K562 (cell line): Measurements from ENCODE around the gene OTUD5. TPM values are rescaled to one million over a fixed set of nuclear protein-coding genes. Genes with fewer than 3 reads are reported as not detected.

ENCODE experiments used
- CEBPB ChIP-seq: fragments of 450-650 bp; IDR thresholded peaks from 2 replicates; pipeline ENCODE4 v1.6.1; 2016; ENCODE audit warnings: missing genetic modification characterization, missing compliant biosample characterization
- CEBPG ChIP-seq, 3 experiments: fragments of 200-800 bp in 1 of 3; sonication (Bioruptor generic) in 1 of 3; sonication (generic) in 1 of 3; formaldehyde crosslinking in 1 of 3; IDR thresholded peaks in 2 of 3; conservative IDR thresholded peaks in 1 of 3; 2 replicates each; pipeline versions ENCODE4 v1.6.1 to v1.8.0; 2016 to 2022; ENCODE audit warnings: missing compliant biosample characterization in 2 of 3, missing genetic modification characterization in 2 of 3, mild to moderate bottlenecking in 1 of 3, missing genetic modification reagents in 1 of 3
- LEF1 ChIP-seq: fragments of 450-650 bp; IDR thresholded peaks from 2 replicates; pipeline ENCODE4 v1.6.1; 2016; ENCODE audit warnings: mild to moderate bottlenecking
- NCOA4 ChIP-seq: fragments of 450-650 bp; IDR thresholded peaks from 2 replicates; pipeline ENCODE4 v1.6.1; 2018; ENCODE audit warnings: mild to moderate bottlenecking; ENCODE audit not compliant: partially characterized antibody
- NCOA6 ChIP-seq: fragments of 450-650 bp; IDR thresholded peaks from 2 replicates; pipeline ENCODE4 v1.6.1; 2017; ENCODE audit warnings: mild to moderate bottlenecking
- PHB ChIP-seq: fragments of 250-450 bp; sonication (Bioruptor Pico); IDR thresholded peaks from 2 replicates; pipeline ENCODE4 v1.5.0; 2021
- PHB2 ChIP-seq: fragments of 450-650 bp; IDR thresholded peaks from 2 replicates; pipeline ENCODE4 v1.6.1; 2017; ENCODE audit warnings: low read depth
- PTRF ChIP-seq: fragments of 450-650 bp; IDR thresholded peaks from 2 replicates; pipeline ENCODE4 v1.6.1; 2016; ENCODE audit warnings: mild to moderate bottlenecking, missing genetic modification characterization, missing compliant biosample characterization
- SMC3 ChIP-seq: conservative IDR thresholded peaks from 2 replicates; pipeline ENCODE4 v1.6.1; 2011; ENCODE audit warnings: low read depth, low read length, improper control_type of control experiment; ENCODE audit not compliant: insufficient read depth
- TAF15 ChIP-seq: fragments of 200-400 bp; formaldehyde crosslinking; IDR thresholded peaks from 2 replicates; pipeline ENCODE4 v1.6.1; 2017; ENCODE audit warnings: mild to moderate bottlenecking, low read depth, low read length, moderate library complexity
- ZBTB7A ChIP-seq: IDR thresholded peaks from 2 replicates; pipeline ENCODE4 v1.6.1; 2011; ENCODE audit warnings: low read depth, mild to moderate bottlenecking, low read length, moderate library complexity, borderline replicate concordance; ENCODE audit not compliant: control insufficient read depth
- ZC3H4 ChIP-seq: sonication (generic); formaldehyde crosslinking; IDR thresholded peaks from 2 replicates; pipeline ENCODE4 v1.9.0; 2021; ENCODE audit warnings: missing genetic modification reagents, borderline replicate concordance
- ZNF134 ChIP-seq: fragments of 250-450 bp; sonication (Bioruptor Pico); conservative IDR thresholded peaks from 2 replicates; pipeline ENCODE4 v1.4.0; 2020
- ZNF239 ChIP-seq: fragments of 250-450 bp; sonication (Bioruptor Pico); IDR thresholded peaks from 2 replicates; pipeline ENCODE4 v1.4.0; 2020; ENCODE audit warnings: mild to moderate bottlenecking
- ZNF586 ChIP-seq: fragments of 450-650 bp; formaldehyde crosslinking; conservative IDR thresholded peaks from 2 replicates; pipeline ENCODE4 v1.4.0; 2020; ENCODE audit warnings: mild to moderate bottlenecking, moderate library complexity
- ZNF76 ChIP-seq: fragments of 250-450 bp; sonication (Bioruptor Pico); IDR thresholded peaks from 2 replicates; pipeline ENCODE4 v1.4.0; 2020; ENCODE audit warnings: mild to moderate bottlenecking, moderate library complexity, borderline replicate concordance
- ZNF780A ChIP-seq: fragments of 250-450 bp; sonication (Bioruptor Pico); IDR thresholded peaks from 2 replicates; pipeline ENCODE4 v1.5.0; 2021; ENCODE audit warnings: mild to moderate bottlenecking
- polyA plus RNA-seq, 8 experiments: library from polyadenylated mRNA; depleted of rRNA in 4 of 8; stranded (reverse) in 5 of 8; unstranded in 3 of 8; fragments of >200 nt; fragmentation: Nextera tagmentation in 2 of 8; fragmentation: Illumina TruSeq in 1 of 8; extraction: Ambion mirVana in 2 of 8; extraction: Trizol in 1 of 8; gene quantifications; 2 replicates each; pipeline versions ENCODE4 v1.2.1 to v1.2.3, GENCODE V29; 2011 to 2014; ENCODE audit warnings: inconsistent platforms in 1 of 8, missing spikeins in 1 of 8
- total RNA-seq, 7 experiments: library from RNA; depleted of rRNA in 6 of 7; stranded (reverse); fragments of >200 nt in 6 of 7; fragmentation: Illumina TruSeq in 2 of 7; extraction: Trizol in 2 of 7; gene quantifications; 2 replicates each; pipeline versions ENCODE4 v1.2.1 to v1.2.3, GENCODE V29; 2011 to 2021; ENCODE audit warnings: low replicate concordance in 1 of 7
- TF ChIP-seq, protein P1 (sequence below): fragments of 250-450 bp; sonication (Bioruptor Pico); IDR thresholded peaks from 2 replicates; pipeline ENCODE4 v1.9.0; 2021; ENCODE audit warnings: mild to moderate bottlenecking, inconsistent platforms
- TF ChIP-seq, protein P2 (sequence below): sonication (generic); formaldehyde crosslinking; IDR thresholded peaks from 2 replicates; pipeline ENCODE4 v1.8.1; 2023; ENCODE audit warnings: mild to moderate bottlenecking, missing genetic modification reagents
- TF ChIP-seq, protein P3 (sequence below): conservative IDR thresholded peaks from 2 replicates; pipeline ENCODE4 v1.6.1; 2011; ENCODE audit warnings: low read depth, mild to moderate bottlenecking, low read length; ENCODE audit not compliant: control insufficient read depth
- TF ChIP-seq, protein P4 (sequence below): sonication (generic); formaldehyde crosslinking; IDR thresholded peaks from 2 replicates; pipeline ENCODE4 v1.8.0; 2022; ENCODE audit warnings: missing genetic modification reagents, mild to moderate bottlenecking, borderline replicate concordance

Gene OTUD5
- total and polyA plus RNA-seq, 9 of the 15 experiments (the other 6 are each of a cell fraction or from before 2014, with no cell fraction given): 3.6 to 102 (median 59.0) TPM

- TF ChIP-seq, protein P1, sequence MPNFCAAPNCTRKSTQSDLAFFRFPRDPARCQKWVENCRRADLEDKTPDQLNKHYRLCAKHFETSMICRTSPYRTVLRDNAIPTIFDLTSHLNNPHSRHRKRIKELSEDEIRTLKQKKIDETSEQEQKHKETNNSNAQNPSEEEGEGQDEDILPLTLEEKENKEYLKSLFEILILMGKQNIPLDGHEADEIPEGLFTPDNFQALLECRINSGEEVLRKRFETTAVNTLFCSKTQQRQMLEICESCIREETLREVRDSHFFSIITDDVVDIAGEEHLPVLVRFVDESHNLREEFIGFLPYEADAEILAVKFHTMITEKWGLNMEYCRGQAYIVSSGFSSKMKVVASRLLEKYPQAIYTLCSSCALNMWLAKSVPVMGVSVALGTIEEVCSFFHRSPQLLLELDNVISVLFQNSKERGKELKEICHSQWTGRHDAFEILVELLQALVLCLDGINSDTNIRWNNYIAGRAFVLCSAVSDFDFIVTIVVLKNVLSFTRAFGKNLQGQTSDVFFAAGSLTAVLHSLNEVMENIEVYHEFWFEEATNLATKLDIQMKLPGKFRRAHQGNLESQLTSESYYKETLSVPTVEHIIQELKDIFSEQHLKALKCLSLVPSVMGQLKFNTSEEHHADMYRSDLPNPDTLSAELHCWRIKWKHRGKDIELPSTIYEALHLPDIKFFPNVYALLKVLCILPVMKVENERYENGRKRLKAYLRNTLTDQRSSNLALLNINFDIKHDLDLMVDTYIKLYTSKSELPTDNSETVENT: peak; percentile 66; the same call in 1 of the 2 replicates
- TF ChIP-seq ZNF780A (CRISPR knock-in tag) (no peak), ZC3H4 (no peak), ZNF76 (CRISPR knock-in tag) (no peak), CEBPG (CRISPR knock-in tag; IDR thresholded peaks at IDR 0.05) (no peak), CEBPG (tag; conservative IDR thresholded peaks at IDR 0.05 in 1 of 2, IDR thresholded peaks at IDR 0.05 in 1 of 2) (no peak), PHB (CRISPR knock-in tag) (no peak), TAF15 (no peak), PTRF (tag) (no peak), CEBPB (no peak), ZBTB7A (0 out of 2 replicates have a peak, but pooled peaks have one; percentile 39), NCOA4 (no peak), ZNF586 (no peak), PHB2 (no peak), ZNF134 (CRISPR knock-in tag) (no peak), NCOA6 (no peak), SMC3 (no peak), ZNF239 (CRISPR knock-in tag) (no peak), LEF1 (no peak)
- TF ChIP-seq, protein P2, sequence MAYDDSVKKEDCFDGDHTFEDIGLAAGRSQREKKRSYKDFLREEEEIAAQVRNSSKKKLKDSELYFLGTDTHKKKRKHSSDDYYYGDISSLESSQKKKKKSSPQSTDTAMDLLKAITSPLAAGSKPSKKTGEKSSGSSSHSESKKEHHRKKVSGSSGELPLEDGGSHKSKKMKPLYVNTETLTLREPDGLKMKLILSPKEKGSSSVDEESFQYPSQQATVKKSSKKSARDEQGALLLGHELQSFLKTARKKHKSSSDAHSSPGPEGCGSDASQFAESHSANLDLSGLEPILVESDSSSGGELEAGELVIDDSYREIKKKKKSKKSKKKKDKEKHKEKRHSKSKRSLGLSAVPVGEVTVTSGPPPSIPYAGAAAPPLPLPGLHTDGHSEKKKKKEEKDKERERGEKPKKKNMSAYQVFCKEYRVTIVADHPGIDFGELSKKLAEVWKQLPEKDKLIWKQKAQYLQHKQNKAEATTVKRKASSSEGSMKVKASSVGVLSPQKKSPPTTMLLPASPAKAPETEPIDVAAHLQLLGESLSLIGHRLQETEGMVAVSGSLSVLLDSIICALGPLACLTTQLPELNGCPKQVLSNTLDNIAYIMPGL (CRISPR knock-in tag): no peak
- TF ChIP-seq, protein P3, sequence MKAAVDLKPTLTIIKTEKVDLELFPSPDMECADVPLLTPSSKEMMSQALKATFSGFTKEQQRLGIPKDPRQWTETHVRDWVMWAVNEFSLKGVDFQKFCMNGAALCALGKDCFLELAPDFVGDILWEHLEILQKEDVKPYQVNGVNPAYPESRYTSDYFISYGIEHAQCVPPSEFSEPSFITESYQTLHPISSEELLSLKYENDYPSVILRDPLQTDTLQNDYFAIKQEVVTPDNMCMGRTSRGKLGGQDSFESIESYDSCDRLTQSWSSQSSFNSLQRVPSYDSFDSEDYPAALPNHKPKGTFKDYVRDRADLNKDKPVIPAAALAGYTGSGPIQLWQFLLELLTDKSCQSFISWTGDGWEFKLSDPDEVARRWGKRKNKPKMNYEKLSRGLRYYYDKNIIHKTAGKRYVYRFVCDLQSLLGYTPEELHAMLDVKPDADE: no peak
- TF ChIP-seq, protein P4, sequence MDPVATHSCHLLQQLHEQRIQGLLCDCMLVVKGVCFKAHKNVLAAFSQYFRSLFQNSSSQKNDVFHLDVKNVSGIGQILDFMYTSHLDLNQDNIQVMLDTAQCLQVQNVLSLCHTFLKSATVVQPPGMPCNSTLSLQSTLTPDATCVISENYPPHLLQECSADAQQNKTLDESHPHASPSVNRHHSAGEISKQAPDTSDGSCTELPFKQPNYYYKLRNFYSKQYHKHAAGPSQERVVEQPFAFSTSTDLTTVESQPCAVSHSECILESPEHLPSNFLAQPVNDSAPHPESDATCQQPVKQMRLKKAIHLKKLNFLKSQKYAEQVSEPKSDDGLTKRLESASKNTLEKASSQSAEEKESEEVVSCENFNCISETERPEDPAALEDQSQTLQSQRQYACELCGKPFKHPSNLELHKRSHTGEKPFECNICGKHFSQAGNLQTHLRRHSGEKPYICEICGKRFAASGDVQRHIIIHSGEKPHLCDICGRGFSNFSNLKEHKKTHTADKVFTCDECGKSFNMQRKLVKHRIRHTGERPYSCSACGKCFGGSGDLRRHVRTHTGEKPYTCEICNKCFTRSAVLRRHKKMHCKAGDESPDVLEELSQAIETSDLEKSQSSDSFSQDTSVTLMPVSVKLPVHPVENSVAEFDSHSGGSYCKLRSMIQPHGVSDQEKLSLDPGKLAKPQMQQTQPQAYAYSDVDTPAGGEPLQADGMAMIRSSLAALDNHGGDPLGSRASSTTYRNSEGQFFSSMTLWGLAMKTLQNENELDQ (CRISPR knock-in tag): no peak
Measured at GRCh38 chrX:48918643-48919340, 38.6 kb downstream of the OTUD5 start, which contains the start of gene PIM2 (continued).
